ENCODE measurements around the gene SUPT4H1. TPM values are rescaled to one million over a fixed set of nuclear protein-coding genes. Genes with fewer than 3 reads are reported as not detected.

Gene SUPT4H1
- total and polyA plus RNA-seq, 2 of the 4 experiments (the other 2 are of a cell fraction): 51.6 to 129 TPM

- H3K23ac ChIP-seq (ENCODE audit: low read depth, low read length): no peak overlapping the region
- H3K18ac ChIP-seq (ENCODE audit: low read depth, low read length): no peak overlapping the region
- no peaks in the 10 kb centered on the region for H3K9me3 ChIP-seq (ENCODE audit: control insufficient read depth, insufficient read depth, low read length)
- DNase-seq: no peak
- H3K79me1 ChIP-seq (ENCODE audit: low read depth in 1 of 2, low read length in 2 of 2): no peaks in the 10 kb centered on the region
- H3K36me3 ChIP-seq (ENCODE audit: control insufficient read depth, insufficient read depth, low read length): no peaks in the 10 kb centered on the region
- no peak overlapping the region for H2AK5ac ChIP-seq (ENCODE audit: low read depth, low read length)
- peaks cover 1% of the 10 kb centered on the region; the same call in 1 of the 2 replicates for H3K27me3 ChIP-seq (ENCODE audit: control insufficient read depth, insufficient read depth, low read length)
- no peak overlapping the region for H2AFZ ChIP-seq (replicated peaks; ENCODE audit: low read length, poor library complexity)
- no peak for ATAC-seq (ENCODE audit: low read depth)
- no peak overlapping the region for H3K9ac ChIP-seq (ENCODE audit: low read depth, low read length)
- dilution Hi-C loops (cut with HindIII; ENCODE audit: low sequenced_read_pairs, unreplicated experiment): no loop called here
- H4K91ac ChIP-seq (ENCODE audit: insufficient read depth, low read depth, low read length): no peak overlapping the region
- no TSS peak for BruUV-seq (replicated peaks)
- POLR2A ChIA-PET (ENCODE audit: unreplicated experiment): no interaction called here
- H2BK120ac ChIP-seq (ENCODE audit: low read depth, low read length): no peak overlapping the region
- H2BK5ac ChIP-seq (ENCODE audit: low read depth, low read length, poor library complexity, severe bottlenecking): no peak overlapping the region
- H3K56ac ChIP-seq (ENCODE audit: extremely low read depth, insufficient read depth, low read length): no peak overlapping the region
- H4K5ac ChIP-seq (ENCODE audit: low read depth, low read length): no peak overlapping the region
- no peaks in the 10 kb centered on the region for H3K4me1 ChIP-seq (ENCODE audit: control insufficient read depth, insufficient read depth, low read length)
- no peak overlapping the region for H3K4me2 ChIP-seq (ENCODE audit: low read depth, low read length)
- no peak overlapping the region for H2BK20ac ChIP-seq (ENCODE audit: low read depth, low read length)
- no peak overlapping the region for H3K4ac ChIP-seq (ENCODE audit: low read depth, low read length)
- H4K8ac ChIP-seq (ENCODE audit: low read depth in 2 of 2, low read length in 2 of 2): no peak overlapping the region
- CTCF ChIA-PET: no interaction called here
- intact Hi-C loops (cut with micrococcal nuclease): no loop called here
- H4K20me1 ChIP-seq (ENCODE audit: insufficient read depth, low read length): no peaks in the 10 kb centered on the region
- no peak overlapping the region for H3K14ac ChIP-seq (replicated peaks; ENCODE audit: low read depth, low read length)
- in situ Hi-C loops (cut with MboI; ENCODE audit: low sequenced_read_pairs): no loop called here
- H2BK15ac ChIP-seq (ENCODE audit: low read depth, low read length): no peak overlapping the region
- TF ChIP-seq POLR2A (IDR thresholded peaks at IDR 0.05; ENCODE audit: low read depth, low read length) (no peak), RFX5 (IDR thresholded peaks at IDR 0.05; ENCODE audit: low read depth, low read length) (no peak), MAZ (IDR thresholded peaks at IDR 0.05; ENCODE audit: borderline replicate concordance, low read depth, low read length) (no peak), RAD21 (IDR thresholded peaks at IDR 0.05; ENCODE audit: low read length) (no peak), FOS (IDR thresholded peaks at IDR 0.05; ENCODE audit: low read depth, low read length) (no peak), MAFK (IDR thresholded peaks at IDR 0.05; ENCODE audit: low read depth, low read length) (no peak), RCOR1 (IDR thresholded peaks at IDR 0.05; ENCODE audit: insufficient replicate concordance, low read length) (no peak), CEBPB (IDR thresholded peaks at IDR 0.05; ENCODE audit: low read depth, low read length) (no peak), MXI1 (IDR thresholded peaks at IDR 0.05; ENCODE audit: borderline replicate concordance, low read depth, low read length) (no peak), CTCF (conservative IDR thresholded peaks at IDR 0.05; ENCODE audit: low read depth, low read length) (no peak), ELK1 (IDR thresholded peaks at IDR 0.05; ENCODE audit: borderline replicate concordance, low read depth, low read length) (no peak), NFE2L2 (IDR thresholded peaks at IDR 0.05; ENCODE audit: low read depth, low read length) (no peak)
- TF ChIP-seq, protein P1, sequence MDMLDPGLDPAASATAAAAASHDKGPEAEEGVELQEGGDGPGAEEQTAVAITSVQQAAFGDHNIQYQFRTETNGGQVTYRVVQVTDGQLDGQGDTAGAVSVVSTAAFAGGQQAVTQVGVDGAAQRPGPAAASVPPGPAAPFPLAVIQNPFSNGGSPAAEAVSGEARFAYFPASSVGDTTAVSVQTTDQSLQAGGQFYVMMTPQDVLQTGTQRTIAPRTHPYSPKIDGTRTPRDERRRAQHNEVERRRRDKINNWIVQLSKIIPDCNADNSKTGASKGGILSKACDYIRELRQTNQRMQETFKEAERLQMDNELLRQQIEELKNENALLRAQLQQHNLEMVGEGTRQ (IDR thresholded peaks at IDR 0.05; ENCODE audit: low read depth, low read length): no peak
- no peaks in the 10 kb centered on the region for H3K9me1 ChIP-seq (ENCODE audit: insufficient read depth, low read length)
- H2AK9ac ChIP-seq (replicated peaks; ENCODE audit: low read depth, low read length, poor library complexity): no peak overlapping the region
- no peak overlapping the region for H3K27ac ChIP-seq (ENCODE audit: insufficient read depth, low read length)
- H3K4me3 ChIP-seq (ENCODE audit: insufficient read depth, low read depth, low read length): no peak overlapping the region
These were observed 48.8 kb upstream of the SUPT4H1 start for GRCh38 chr17:58400826-58401225.

Measured in IMR-90 (cell line).